ENCODE measurements around the gene IL27RA. TPM values are rescaled to one million over a fixed set of nuclear protein-coding genes. Genes with fewer than 3 reads are reported as not detected.
A peak's percentile ranks its signal among the peaks of the same experiment; 100 is the strongest.
"Not testable (repeated sequence)": the region's sequence is repeated elsewhere in the genome, so short reads cannot be mapped to it uniquely, and the experiment has no call there.

IL27RA gene
- total RNA-seq, 2 donors from 2014 or later = 1.3 to 3.6 TPM

DNA sequence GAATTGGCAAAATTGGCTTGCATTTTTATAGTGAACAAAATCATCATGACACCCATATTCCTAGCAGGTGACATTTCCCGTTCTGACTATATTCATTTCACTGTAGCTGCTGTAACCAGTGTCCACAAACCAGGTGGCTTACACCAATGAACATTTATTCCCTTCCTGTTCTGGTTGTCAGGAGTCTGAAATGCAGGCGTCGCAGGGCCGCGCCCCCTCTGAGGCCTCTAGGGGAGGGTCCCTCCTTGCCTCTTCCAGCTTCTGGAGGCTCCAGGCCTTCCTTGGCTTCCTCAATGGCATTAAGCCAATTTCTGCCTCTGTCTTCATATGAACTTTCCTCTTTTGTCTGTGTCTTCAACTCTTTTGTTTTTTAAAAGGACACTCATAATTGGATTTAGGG is 10.1 kb upstream of the IL27RA start:
- Histone ChIP-seq H3K9me3 (no peaks in the 10 kb centered on the region), H3K27ac (no peak overlapping the region), H3K4me3 (no peak overlapping the region), H3K27me3 (no peaks in the 10 kb centered on the region), H3K36me3 (replicated peaks in 1 of 2; ENCODE audit: insufficient read depth in 1 of 2, low read depth in 2 of 2) (no peaks in the 10 kb centered on the region), H3K4me1 (peaks cover 7% of the 10 kb centered on the region)
- TF ChIP-seq, protein P1, sequence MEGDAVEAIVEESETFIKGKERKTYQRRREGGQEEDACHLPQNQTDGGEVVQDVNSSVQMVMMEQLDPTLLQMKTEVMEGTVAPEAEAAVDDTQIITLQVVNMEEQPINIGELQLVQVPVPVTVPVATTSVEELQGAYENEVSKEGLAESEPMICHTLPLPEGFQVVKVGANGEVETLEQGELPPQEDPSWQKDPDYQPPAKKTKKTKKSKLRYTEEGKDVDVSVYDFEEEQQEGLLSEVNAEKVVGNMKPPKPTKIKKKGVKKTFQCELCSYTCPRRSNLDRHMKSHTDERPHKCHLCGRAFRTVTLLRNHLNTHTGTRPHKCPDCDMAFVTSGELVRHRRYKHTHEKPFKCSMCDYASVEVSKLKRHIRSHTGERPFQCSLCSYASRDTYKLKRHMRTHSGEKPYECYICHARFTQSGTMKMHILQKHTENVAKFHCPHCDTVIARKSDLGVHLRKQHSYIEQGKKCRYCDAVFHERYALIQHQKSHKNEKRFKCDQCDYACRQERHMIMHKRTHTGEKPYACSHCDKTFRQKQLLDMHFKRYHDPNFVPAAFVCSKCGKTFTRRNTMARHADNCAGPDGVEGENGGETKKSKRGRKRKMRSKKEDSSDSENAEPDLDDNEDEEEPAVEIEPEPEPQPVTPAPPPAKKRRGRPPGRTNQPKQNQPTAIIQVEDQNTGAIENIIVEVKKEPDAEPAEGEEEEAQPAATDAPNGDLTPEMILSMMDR (IDR thresholded peaks at IDR 0.05) = no peak
- no peak for TF ChIP-seq POLR2A (IDR thresholded peaks at IDR 0.05)
- intact Hi-C loops (cut with DNase I) = no loop called here
- no peak for DNase-seq
- no peak for ATAC-seq
- WGBS, 2 donors = 77 to 88% methylated on average over 5 of the region's 5 CpGs

DNA sequence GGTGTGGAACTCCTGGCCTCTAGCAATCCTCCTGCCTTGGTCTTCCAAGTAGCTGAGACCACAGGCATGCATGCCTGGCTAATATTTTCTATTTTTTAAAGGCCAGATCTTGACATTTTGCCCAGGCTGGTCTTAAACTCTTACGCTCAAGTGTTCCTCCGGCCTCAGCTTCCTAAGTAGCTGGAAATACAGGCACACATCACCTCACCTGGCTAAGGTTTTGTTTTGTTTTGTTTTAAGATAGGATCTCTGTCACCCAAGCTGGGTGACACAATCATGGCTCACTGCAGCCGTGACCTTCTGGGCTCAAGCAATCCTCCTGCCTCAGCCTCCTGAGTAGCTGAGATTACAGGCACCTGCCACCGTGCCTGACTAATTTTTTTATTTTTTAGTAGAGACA is 9.1 kb upstream of the IL27RA start:
- ATAC-seq (no peak), DNase-seq (no peak)
- no peaks in the 10 kb centered on the region for H3K27me3 ChIP-seq
- H3K36me3 ChIP-seq (replicated peaks in 1 of 2; ENCODE audit: insufficient read depth in 1 of 2, low read depth in 2 of 2) = no peaks in the 10 kb centered on the region
- peaks cover 7% of the 10 kb centered on the region for H3K4me1 ChIP-seq
- intact Hi-C loops (cut with DNase I) = no loop called here
- WGBS, 2 donors = 69 to 77% methylated on average over 4 of the region's 4 CpGs
- H3K4me3 ChIP-seq = no peak overlapping the region
- TF ChIP-seq POLR2A (IDR thresholded peaks at IDR 0.05) = no peak
- TF ChIP-seq, protein P1 (IDR thresholded peaks at IDR 0.05) = no peak
- no peaks in the 10 kb centered on the region for H3K9me3 ChIP-seq
- H3K27ac ChIP-seq = no peak overlapping the region

- no peaks in the 10 kb centered on the region for H3K27me3 ChIP-seq
- no peaks in the 10 kb centered on the region for H3K9me3 ChIP-seq
- DNase-seq (peak; percentile 64 to 71 (median 68)), ATAC-seq (peak; percentile 96)
- H3K4me3 ChIP-seq = no peak overlapping the region
- TF ChIP-seq, protein P1 (IDR thresholded peaks at IDR 0.05) = peak; percentile 22 to 76 (median 55)
- TF ChIP-seq POLR2A (IDR thresholded peaks at IDR 0.05) = peak in 1 of 3 donors; percentile 25
- intact Hi-C loops (cut with DNase I) = no loop called here
- H3K36me3 ChIP-seq (replicated peaks in 1 of 2; ENCODE audit: insufficient read depth in 1 of 2, low read depth in 2 of 2) = no peaks in the 10 kb centered on the region
- 52 to 53% methylated on average over 9 of the region's 9 CpGs for WGBS, 2 donors
- peaks cover 7% of the 10 kb centered on the region for H3K4me1 ChIP-seq
- H3K27ac ChIP-seq = peak overlapping the region in 3 of 4 donors; percentile 37 to 61 (median 43)
Observed at GRCh38 chr19:14023404-14024235, 7.9 kb upstream of the IL27RA start.

GRCh38 chr19:14026652-14027192 is 4.8 kb upstream of the IL27RA start:
- intact Hi-C loops (cut with DNase I); H3K27ac ChIP-seq; ATAC-seq; DNase-seq; H3K27me3 ChIP-seq; H3K36me3 ChIP-seq (replicated peaks in 1 of 2; ENCODE audit: insufficient read depth in 1 of 2, low read depth in 2 of 2); H3K4me3 ChIP-seq; H3K9me3 ChIP-seq: not testable (repeated sequence)
- peaks cover 15% of the 10 kb centered on the region for H3K4me1 ChIP-seq
- 74 to 81% methylated on average over 4 to 5 of the region's 5 CpGs for WGBS, 2 donors

GRCh38 chr19:14027856-14028450 is 3.6 kb upstream of the IL27RA start, which contains the start of gene RLN3:
Gene RLN3 (plus strand): TSS chr19:14028148. CDS start chr19:14028205, 57 bp downstream.
- ATAC-seq = no peak
- Histone ChIP-seq H3K27me3 (no peaks in the 10 kb centered on the region), H3K36me3 (replicated peaks in 1 of 2; ENCODE audit: insufficient read depth in 1 of 2, low read depth in 2 of 2) (no peaks in the 10 kb centered on the region), H3K9me3 (no peaks in the 10 kb centered on the region), H3K27ac (no peak within 1 kb of the TSS), H3K4me1 (peaks cover 21% of the 10 kb centered on the region), H3K4me3 (no peak within 1 kb of the TSS)
- WGBS, 2 donors = 49 to 58% methylated on average over 13 to 18 of the region's 24 CpGs
- DNase-seq = no peak
- TF ChIP-seq POLR2A (IDR thresholded peaks at IDR 0.05) = no peak
- TF ChIP-seq, protein P1 (IDR thresholded peaks at IDR 0.05) = no peak
- intact Hi-C loops (cut with DNase I) = no loop called here
